Right lobe of liver (tissue), 6 donors: ENCODE data around the gene RBFOX1. TPM values are rescaled to one million over a fixed set of nuclear protein-coding genes. Genes with fewer than 3 reads are reported as not detected.

Source experiments
- ATAC-seq, 4 donors: fragments of 200-7000 bp; cut with Tn5 transposase; one replicate each; pipeline ENCODE4 v1.9.1; 2020; ENCODE audit warnings: mild to moderate bottlenecking in 4 of 4, moderate library complexity in 4 of 4
- DNase-seq, 3 donors: peaks; one replicate each; pipeline ENCODE4 v3.0.0-alpha.2; 2020
- H3K27ac ChIP-seq, 3 donors: fragments of 200-600 bp; one replicate each; pipeline ENCODE4 v1.8.0; 2022
- H3K27me3 ChIP-seq, 2 donors: fragments of 200-600 bp; one replicate each; pipeline ENCODE4 v1.8.0; 2022
- H3K36me3 ChIP-seq, 4 donors: fragments of 200-600 bp; sonication (generic) in 1 of 4; one replicate each; pipeline versions ENCODE4 v1.5.1 to v1.8.0; 2017 to 2022; ENCODE audit warnings: control low read depth in 1 of 4
- H3K4me1 ChIP-seq, 4 donors: fragments of 200-600 bp; sonication (generic) in 1 of 4; one replicate each; pipeline versions ENCODE4 v1.5.1 to v1.8.0; 2017 to 2022; ENCODE audit warnings: control low read depth in 1 of 4
- H3K4me3 ChIP-seq, 3 donors: fragments of 200-600 bp; one replicate each; pipeline ENCODE4 v1.8.0; 2022
- H3K9me3 ChIP-seq, 4 donors: fragments of 200-600 bp; sonication (generic) in 1 of 4; one replicate each; pipeline versions ENCODE4 v1.5.1 to v1.8.0; 2017 to 2022; ENCODE audit warnings: control low read depth in 1 of 4
- POLR2A ChIP-seq: fragments of 450-650 bp; IDR thresholded peaks from one replicate; pipeline ENCODE4 v1.6.1; 2017; ENCODE audit warnings: antibody characterized with exemption, mild to moderate bottlenecking
- WGBS: methylation state at CpG from one replicate; pipeline ENCODE4 v1.1.6; 2018; ENCODE audit warnings: low coverage, low lambda C conversion rate; ENCODE audit not compliant: insufficient coverage; ENCODE audit errors: missing lambda C conversion rate; 5-methylcytosine and 5-hydroxymethylcytosine counted together
- intact Hi-C, 2 donors: fragments of 100-400 bp; cut with DNase I; formaldehyde crosslinking; loops; one replicate each; pipeline versions ENCODE4 v1.11.2 to v1.14.1; 2022
- total RNA-seq, 6 experiments: library from RNA; depleted of rRNA in 2 of 6; stranded (reverse); fragments of >200 nt in 2 of 6; fragmentation: NEBNext Ultra II Directional in 3 of 6; extraction: Animal tissue kit (Norgen Biotek cat#: 25700) in 3 of 6; gene quantifications; one replicate each; pipeline versions ENCODE4 v1.1.0 to v1.2.4, GENCODE V29; 2016 to 2023
- TF ChIP-seq, protein P1 (sequence below), 4 donors: fragments of 200-600 bp in 3 of 4; fragments of 450-650 bp in 1 of 4; IDR thresholded peaks; one replicate each; pipeline versions ENCODE4 v1.5.1 to v1.8.0; 2016 to 2022; ENCODE audit warnings: antibody characterized with exemption in 4 of 4, mild to moderate bottlenecking in 2 of 4
- donor health status: DM: no; HTN: yes; CAD: no.
- donor health status: DM: no; HTN: no; CAD: no.
- donor health status: DM: no; HTN: no; CAD: no.
- donor health status: DM: no; HTN: yes; CAD: no.
- donor health status: DM: no; HTN: yes; CAD: no.

RBFOX1 gene
- total RNA-seq, 6 experiments from 2014 or later, result 0.19 TPM; not detected in 5

DNA sequence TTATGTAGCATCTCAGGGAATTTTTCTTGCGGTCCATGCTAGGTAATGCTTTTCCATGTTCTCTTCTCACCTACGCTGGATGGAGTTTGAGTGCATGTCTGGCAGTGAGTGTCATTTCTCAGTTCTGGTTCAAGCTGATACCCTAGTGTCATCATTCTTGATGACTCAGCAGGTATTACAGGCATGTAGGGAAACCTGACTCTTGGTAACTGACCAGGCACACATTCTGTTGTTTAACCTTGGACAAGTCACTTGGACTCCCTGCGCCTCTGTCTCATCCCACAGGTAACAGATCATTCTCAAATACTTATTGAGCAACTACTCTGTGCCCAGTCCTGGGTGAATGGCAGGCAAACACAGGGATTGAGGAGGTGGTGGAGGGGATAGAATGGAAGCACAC, 6.8 kb upstream of the RBFOX1 start:
- no peak for ATAC-seq
- no peak for DNase-seq
- H3K4me1 ChIP-seq, result no peaks in the 10 kb centered on the region
- H3K27ac ChIP-seq, result no peak overlapping the region
- no peaks in the 10 kb centered on the region for H3K27me3 ChIP-seq
- intact Hi-C loops, result no loop called here
- no peak overlapping the region for H3K4me3 ChIP-seq
- no peaks in the 10 kb centered on the region for H3K36me3 ChIP-seq
- 88% methylated on average over 2 of the region's 3 CpGs for WGBS
- TF ChIP-seq, protein P1, sequence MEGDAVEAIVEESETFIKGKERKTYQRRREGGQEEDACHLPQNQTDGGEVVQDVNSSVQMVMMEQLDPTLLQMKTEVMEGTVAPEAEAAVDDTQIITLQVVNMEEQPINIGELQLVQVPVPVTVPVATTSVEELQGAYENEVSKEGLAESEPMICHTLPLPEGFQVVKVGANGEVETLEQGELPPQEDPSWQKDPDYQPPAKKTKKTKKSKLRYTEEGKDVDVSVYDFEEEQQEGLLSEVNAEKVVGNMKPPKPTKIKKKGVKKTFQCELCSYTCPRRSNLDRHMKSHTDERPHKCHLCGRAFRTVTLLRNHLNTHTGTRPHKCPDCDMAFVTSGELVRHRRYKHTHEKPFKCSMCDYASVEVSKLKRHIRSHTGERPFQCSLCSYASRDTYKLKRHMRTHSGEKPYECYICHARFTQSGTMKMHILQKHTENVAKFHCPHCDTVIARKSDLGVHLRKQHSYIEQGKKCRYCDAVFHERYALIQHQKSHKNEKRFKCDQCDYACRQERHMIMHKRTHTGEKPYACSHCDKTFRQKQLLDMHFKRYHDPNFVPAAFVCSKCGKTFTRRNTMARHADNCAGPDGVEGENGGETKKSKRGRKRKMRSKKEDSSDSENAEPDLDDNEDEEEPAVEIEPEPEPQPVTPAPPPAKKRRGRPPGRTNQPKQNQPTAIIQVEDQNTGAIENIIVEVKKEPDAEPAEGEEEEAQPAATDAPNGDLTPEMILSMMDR (IDR thresholded peaks at IDR 0.05), result no peak
- no peak for TF ChIP-seq POLR2A
- H3K9me3 ChIP-seq, result no peaks in the 10 kb centered on the region

DNA sequence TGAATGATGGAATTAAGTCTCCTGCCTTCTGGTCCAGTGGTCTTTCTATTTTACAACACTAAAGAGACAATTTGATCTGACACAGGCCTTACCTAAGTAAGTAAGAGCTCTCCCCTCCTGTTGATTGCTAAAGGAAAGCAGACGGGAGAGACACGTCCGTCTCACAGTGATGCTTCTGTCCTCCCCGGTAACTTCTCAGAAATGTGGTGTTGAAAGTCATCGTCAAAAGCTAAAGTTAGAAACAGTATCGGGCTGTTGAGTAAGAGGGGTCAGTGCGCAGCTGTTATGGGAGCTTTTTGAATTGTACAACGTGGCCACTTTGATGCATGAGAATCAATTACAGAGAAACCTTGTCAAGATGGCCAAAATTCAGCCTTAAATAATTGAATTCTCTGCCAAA, 1.9 kb upstream of the RBFOX1 start:
- Histone ChIP-seq H3K9me3 (no peaks in the 10 kb centered on the region), H3K36me3 (no peaks in the 10 kb centered on the region), H3K27me3 (no peaks in the 10 kb centered on the region), H3K27ac (no peak overlapping the region), H3K4me3 (no peak overlapping the region), H3K4me1 (no peaks in the 10 kb centered on the region)
- intact Hi-C loops, result no loop called here
- 20% methylated on average over 8 of the region's 8 CpGs for WGBS
- TF ChIP-seq POLR2A, result no peak
- TF ChIP-seq, protein P1 (IDR thresholded peaks at IDR 0.05), result no peak
- no peak for DNase-seq
- ATAC-seq, result no peak

DNA sequence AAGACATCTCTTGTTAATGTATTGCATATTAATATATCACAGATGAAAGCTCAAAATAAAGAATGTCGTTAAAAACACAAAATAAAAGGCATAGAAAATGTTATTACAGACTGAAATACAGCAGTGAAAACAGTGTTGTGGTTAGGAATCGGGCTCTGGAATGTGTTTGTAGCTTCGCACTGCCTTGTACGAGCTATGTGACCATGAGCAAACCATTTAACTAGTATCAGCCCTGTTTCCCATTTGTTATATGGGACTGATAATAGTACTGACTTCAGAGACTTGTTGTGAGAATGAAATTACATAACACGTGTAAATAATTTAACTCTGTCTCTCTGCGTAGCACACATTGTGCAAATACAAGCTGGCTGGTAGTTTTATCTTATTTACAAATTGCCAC, 648 bp upstream of the RBFOX1 start:
- ATAC-seq (no peak), DNase-seq (no peak)
- no peaks in the 10 kb centered on the region for H3K4me1 ChIP-seq
- H3K27me3 ChIP-seq, result no peaks in the 10 kb centered on the region
- H3K36me3 ChIP-seq, result no peaks in the 10 kb centered on the region
- H3K4me3 ChIP-seq, result no peak overlapping the region
- H3K27ac ChIP-seq, result no peak overlapping the region
- TF ChIP-seq, protein P1 (IDR thresholded peaks at IDR 0.05), result no peak
- no peak for TF ChIP-seq POLR2A
- 34% methylated on average over 6 of the region's 6 CpGs for WGBS
- H3K9me3 ChIP-seq, result no peaks in the 10 kb centered on the region
- intact Hi-C loops, result no loop called here

DNA sequence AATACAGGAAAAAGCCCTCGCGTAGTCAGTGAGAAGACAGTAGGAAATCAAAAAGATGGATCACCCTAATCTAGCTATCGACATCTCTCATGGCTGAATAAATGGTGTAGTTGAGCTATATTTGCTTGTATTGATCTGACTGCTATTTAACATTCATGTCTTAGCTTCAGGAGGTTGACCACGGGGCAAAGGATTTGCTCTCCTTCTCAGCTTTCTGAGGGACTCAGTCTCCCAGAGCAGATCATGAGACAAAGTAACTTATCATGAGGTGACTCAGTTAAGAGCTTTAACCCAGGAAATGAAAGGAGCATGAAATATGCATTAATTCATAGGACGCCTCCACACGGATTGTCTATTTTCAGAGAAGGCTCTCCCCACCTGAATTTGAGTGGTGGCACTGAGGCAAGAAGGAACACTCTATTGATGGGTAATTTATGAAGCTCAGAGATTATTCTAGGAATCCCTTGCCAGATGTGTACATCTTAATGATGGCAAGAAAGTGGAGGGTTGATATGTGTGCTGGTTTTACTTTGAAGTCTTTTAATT, 608 bp downstream of the RBFOX1 start:
- H3K9me3 ChIP-seq, result no peaks in the 10 kb centered on the region
- H3K36me3 ChIP-seq, result no peaks in the 10 kb centered on the region
- H3K27ac ChIP-seq, result no peak overlapping the region
- 32% methylated on average over 6 of the region's 6 CpGs for WGBS
- DNase-seq, result no peak
- intact Hi-C loops, result no loop called here
- no peak overlapping the region for H3K4me3 ChIP-seq
- TF ChIP-seq, protein P1 (IDR thresholded peaks at IDR 0.05), result no peak
- TF ChIP-seq POLR2A, result no peak
- H3K4me1 ChIP-seq, result no peaks in the 10 kb centered on the region
- no peaks in the 10 kb centered on the region for H3K27me3 ChIP-seq
- ATAC-seq, result no peak
